Measurements from ENCODE around the gene ERFL. TPM values are rescaled to one million over a fixed set of nuclear protein-coding genes. Genes with fewer than 3 reads are reported as not detected.

Gene ERFL
- polyA plus RNA-seq, 6 donors from 2014 or later: not detected

DNA sequence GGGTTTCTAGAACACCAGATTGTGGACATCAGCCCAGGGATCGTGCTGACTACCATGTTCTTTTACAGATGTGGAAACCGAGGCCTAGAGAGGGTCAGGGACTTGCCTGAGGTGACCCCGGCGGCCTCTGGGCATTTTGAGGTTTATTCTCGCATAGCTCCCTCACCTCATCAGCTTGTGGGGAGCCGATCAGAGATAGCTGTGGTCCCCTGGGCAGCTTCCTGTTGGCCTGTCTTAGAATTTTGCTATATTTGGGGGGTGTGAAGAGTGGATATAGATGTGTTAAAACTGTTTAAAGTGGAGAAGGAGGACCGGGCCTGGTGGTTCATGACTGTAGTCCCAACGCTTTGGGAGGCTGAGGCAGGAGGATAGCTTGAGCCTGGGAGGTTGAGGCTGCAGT is 38.4 kb downstream of the ERFL start:
- H3K9me3 Mint-ChIP-seq: no peaks in the 10 kb centered on the region
- peaks cover 5 to 7% of the 10 kb centered on the region in 2 donors for H3K36me3 Mint-ChIP-seq
- peaks cover 44 to 54% (median 53%) of the 10 kb centered on the region in 3 donors for H3K4me1 Mint-ChIP-seq
- DNase-seq (no peak), ATAC-seq (ENCODE audit: low read depth in 2 of 2) (no peak)
- peak overlapping the region in 4 of 6 donors; percentile 42 to 97 (median 56) for H3K27ac Mint-ChIP-seq
- H3K27me3 Mint-ChIP-seq: no peaks in the 10 kb centered on the region
- peak overlapping the region in 1 of 8 donors; percentile 100 for H3K4me3 Mint-ChIP-seq

GRCh38 chr19:41888926-41889325 is 39.3 kb downstream of the ERFL start:
- DNase-seq: no peak
- H3K27ac Mint-ChIP-seq: peak overlapping the region in 4 of 6 donors; percentile 24 to 97 (median 76)
- H3K9me3 Mint-ChIP-seq: no peaks in the 10 kb centered on the region
- peaks cover 48 to 59% (median 57%) of the 10 kb centered on the region in 3 donors for H3K4me1 Mint-ChIP-seq
- H3K4me3 Mint-ChIP-seq: peak overlapping the region in 6 of 8 donors; percentile 53 to 100 (median 87)
- H3K36me3 Mint-ChIP-seq: peaks cover 3 to 5% of the 10 kb centered on the region in 2 donors
- no peak for ATAC-seq (ENCODE audit: low read depth in 2 of 2)
- no peaks in the 10 kb centered on the region for H3K27me3 Mint-ChIP-seq

DNA sequence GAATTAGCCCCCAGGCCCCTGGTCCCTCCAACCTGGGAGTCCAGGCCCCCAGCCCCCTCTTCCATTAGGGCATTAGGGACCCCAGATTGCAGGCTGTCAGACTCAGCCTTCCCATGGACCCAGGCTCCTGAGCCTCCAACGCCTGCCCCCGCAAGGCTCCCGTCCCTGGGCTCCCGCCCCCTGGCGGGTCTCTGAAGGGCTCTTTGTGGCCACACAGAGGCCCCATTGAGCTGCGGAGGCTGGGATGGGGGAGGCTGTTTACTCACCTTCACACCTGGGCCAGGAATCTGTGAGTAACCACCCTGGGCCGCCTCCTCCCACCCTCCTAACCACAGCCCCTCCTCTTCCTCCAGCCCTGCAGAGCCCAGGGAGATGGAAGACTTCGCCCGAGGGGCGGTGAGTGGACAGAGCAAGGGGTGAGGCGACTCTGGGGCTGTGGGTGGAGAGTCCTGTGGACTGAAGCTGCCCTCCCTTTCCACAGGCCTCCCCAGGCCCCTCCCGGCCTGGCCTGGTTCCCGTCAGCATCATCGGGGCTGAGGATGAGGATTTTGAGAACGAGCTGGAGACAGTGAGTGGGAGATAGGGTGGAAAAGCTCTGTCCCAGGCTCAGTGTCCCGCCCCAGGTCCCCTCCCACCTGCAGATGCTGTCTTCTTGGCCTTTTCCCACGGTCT is 40.4 kb downstream of the ERFL start:
- peaks cover under 1 to 5% of the 10 kb centered on the region in 2 donors for H3K36me3 Mint-ChIP-seq
- DNase-seq (peak; percentile 64), ATAC-seq (ENCODE audit: low read depth in 2 of 2) (peak; percentile 18 to 20)
- H3K27me3 Mint-ChIP-seq: no peaks in the 10 kb centered on the region
- H3K4me3 Mint-ChIP-seq: peak overlapping the region; percentile 85 to 100 (median 97)
- no peaks in the 10 kb centered on the region for H3K9me3 Mint-ChIP-seq
- peak overlapping the region; percentile 95 to 99 (median 98) for H3K27ac Mint-ChIP-seq
- peaks cover 48 to 57% (median 55%) of the 10 kb centered on the region in 3 donors for H3K4me1 Mint-ChIP-seq

DNA sequence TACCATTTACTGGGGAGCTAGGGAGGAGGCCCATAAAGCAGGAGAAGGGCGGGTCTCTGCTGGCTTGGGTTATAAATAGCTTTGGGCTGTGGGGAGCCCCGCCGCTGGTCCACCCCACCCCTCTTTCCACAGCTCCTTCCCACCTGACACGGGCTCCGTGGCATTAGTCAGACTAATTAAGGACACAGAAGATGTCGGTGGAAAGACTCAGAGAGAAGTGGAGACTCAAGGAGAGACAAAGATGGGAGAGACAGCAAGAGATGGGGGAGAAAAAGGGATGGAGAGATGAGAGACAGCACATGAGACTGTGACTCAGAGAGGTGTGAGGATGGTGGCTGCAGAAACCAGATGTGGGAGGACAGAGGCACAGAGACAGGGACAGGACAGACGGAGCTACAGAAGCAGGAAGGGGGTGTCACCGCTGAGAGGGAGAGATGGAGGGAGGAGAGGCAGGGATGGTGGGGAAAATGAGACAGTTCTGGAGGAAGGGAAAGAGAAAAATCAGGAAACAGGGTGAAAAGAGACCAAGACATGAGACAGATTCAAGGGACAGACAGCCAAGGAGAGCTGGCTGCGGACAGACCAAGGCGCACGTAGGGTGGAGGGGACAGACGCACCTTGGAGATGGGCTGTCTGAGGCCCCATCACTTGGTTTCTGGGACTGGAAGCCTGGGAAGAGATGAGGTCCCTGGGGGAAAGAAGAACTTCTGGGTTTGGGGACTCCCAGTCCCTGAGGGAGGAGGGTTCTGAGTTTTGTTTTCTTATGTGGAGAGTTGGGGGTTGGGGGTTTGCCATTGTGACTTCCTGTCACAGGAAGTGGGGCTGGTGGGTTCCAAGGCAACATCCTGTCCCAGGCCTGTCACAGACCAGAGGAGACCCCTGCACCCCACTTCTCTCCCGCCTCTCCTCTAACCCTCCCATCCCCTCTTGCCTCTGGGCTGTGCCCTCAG is 41.2 kb downstream of the ERFL start:
- Mint-ChIP-seq H3K9me3 (no peaks in the 10 kb centered on the region), H3K4me1 (peaks cover 55 to 63% (median 62%) of the 10 kb centered on the region in 3 donors), H3K4me3 (peak overlapping the region; percentile 85 to 100 (median 97)), H3K27ac (peak overlapping the region; percentile 95 to 99 (median 98)), H3K36me3 (peaks cover 5 to 9% of the 10 kb centered on the region in 2 donors), H3K27me3 (no peaks in the 10 kb centered on the region)
- ATAC-seq (ENCODE audit: low read depth in 2 of 2) (peak; percentile 34 to 38), DNase-seq (peak; percentile 81)

DNA sequence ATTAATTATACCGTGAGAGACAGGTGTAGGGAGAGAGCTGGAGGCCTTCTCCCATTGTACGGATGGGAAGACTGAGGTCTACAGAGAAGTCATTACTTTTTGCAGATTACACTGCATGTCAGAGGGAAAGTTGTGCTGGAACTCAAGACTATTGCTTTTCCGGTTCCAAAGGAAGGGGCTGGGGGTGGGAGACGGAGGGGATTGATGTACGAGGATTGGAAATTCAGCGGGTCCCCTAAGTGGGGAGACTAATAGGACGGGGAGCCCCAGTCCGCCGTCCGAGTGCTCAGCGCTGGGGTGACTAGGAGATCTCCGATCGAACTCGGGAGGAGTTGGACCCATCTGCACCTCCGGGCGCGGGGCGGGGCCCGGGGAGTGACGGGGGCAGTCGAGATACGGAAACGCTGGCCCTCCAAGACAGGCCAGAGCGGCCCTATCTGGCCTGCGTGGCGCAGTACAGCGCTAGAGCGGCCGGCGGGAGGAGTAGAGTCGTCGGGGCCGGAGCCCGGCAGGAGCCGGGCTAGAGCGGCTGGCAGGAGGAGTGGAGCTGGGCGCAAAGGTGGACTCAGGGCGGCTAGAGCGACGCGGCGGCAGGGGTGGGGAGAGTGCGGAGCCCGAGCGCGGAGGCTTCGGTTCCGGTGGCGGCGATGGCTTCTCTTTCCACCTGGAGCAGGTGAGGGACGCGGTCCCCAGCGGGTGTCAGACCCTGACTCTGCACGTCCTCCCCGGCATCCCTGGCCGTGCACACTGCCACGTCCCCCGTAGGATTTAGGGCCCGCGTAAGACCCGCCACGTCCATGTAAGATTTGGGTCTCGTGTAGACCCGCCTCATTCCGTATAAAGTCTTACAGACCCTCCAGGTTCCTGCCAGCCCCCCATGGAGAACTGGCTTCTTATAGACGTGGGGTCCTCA is 44.2 kb downstream of the ERFL start:
- peak overlapping the region; percentile 83 to 100 (median 98) for H3K27ac Mint-ChIP-seq
- DNase-seq: peak; percentile 93
- no peaks in the 10 kb centered on the region for H3K27me3 Mint-ChIP-seq
- H3K36me3 Mint-ChIP-seq: peaks cover 5 to 19% of the 10 kb centered on the region in 2 donors
- no peaks in the 10 kb centered on the region for H3K9me3 Mint-ChIP-seq
- peak overlapping the region; percentile 92 to 100 (median 98) for H3K4me3 Mint-ChIP-seq
- ATAC-seq (ENCODE audit: low read depth in 2 of 2): peak; percentile 77
- H3K4me1 Mint-ChIP-seq: peaks cover 66 to 77% (median 76%) of the 10 kb centered on the region in 3 donors

- Mint-ChIP-seq H3K36me3 (peaks cover 4 to 19% of the 10 kb centered on the region in 2 donors), H3K4me3 (peak overlapping the region; percentile 92 to 100 (median 98)), H3K9me3 (no peaks in the 10 kb centered on the region), H3K27ac (peak overlapping the region; percentile 83 to 100 (median 98)), H3K4me1 (peaks cover 64 to 78% (median 74%) of the 10 kb centered on the region in 3 donors), H3K27me3 (no peaks in the 10 kb centered on the region)
- no peak for DNase-seq
- ATAC-seq (ENCODE audit: low read depth in 2 of 2): peak in 1 of 2 donors; percentile 0
Measured at GRCh38 chr19:41883463-41883820, 44.8 kb downstream of the ERFL start.

GRCh38 chr19:41882568-41883462 is 45.4 kb downstream of the ERFL start, which contains the start of gene ARHGEF1:
Gene ARHGEF1, plus strand, starts transcription at chr19:41883184. Its CDS starts 4,899 bp downstream, at chr19:41888083.
- no peaks in the 10 kb centered on the region for H3K27me3 Mint-ChIP-seq

GRCh38 chr19:41880329-41880708 is 47.9 kb downstream of the ERFL start:
- Mint-ChIP-seq H3K4me3 (peak overlapping the region; percentile 92 to 100 (median 99)), H3K9me3 (no peaks in the 10 kb centered on the region), H3K36me3 (peaks cover 0 to 26% of the 10 kb centered on the region in 2 donors), H3K4me1 (peaks cover 46 to 67% (median 50%) of the 10 kb centered on the region in 3 donors), H3K27ac (peak overlapping the region in 2 of 6 donors; percentile 97 to 98), H3K27me3 (no peaks in the 10 kb centered on the region)
- DNase-seq (no peak), ATAC-seq (ENCODE audit: low read depth in 2 of 2) (no peak)

More at GRCh38 chr19:41882568-41883462, 45.4 kb downstream of the ERFL start, which contains the start of gene ARHGEF1:
- Mint-ChIP-seq H3K27ac (peak within 1 kb of the TSS; percentile 83 to 100 (median 100)), H3K4me3 (peak within 1 kb of the TSS; percentile 92 to 100 (median 100)), H3K4me1 (peaks cover 58 to 72% (median 68%) of the 10 kb centered on the region in 3 donors), H3K36me3 (peaks cover 0 to 19% of the 10 kb centered on the region in 2 donors), H3K9me3 (no peaks in the 10 kb centered on the region)
- DNase-seq (peak; percentile 80), ATAC-seq (ENCODE audit: low read depth in 2 of 2) (peak; percentile 21 to 25)

- DNase-seq: no peak
- Mint-ChIP-seq H3K4me1 (peaks cover 42 to 67% (median 49%) of the 10 kb centered on the region in 3 donors), H3K36me3 (peaks cover 0 to 26% of the 10 kb centered on the region in 2 donors), H3K27ac (peak overlapping the region; percentile 66 to 98 (median 82)), H3K27me3 (no peaks in the 10 kb centered on the region), H3K9me3 (no peaks in the 10 kb centered on the region), H3K4me3 (peak overlapping the region; percentile 92 to 100 (median 99))
- no peak for ATAC-seq (ENCODE audit: low read depth in 2 of 2)
Measured at GRCh38 chr19:41879670-41880328, 48.5 kb downstream of the ERFL start.

GRCh38 chr19:41879080-41879479 is 49.2 kb downstream of the ERFL start:
- peak overlapping the region; percentile 92 to 100 (median 99) for H3K4me3 Mint-ChIP-seq
- no peak for ATAC-seq (ENCODE audit: low read depth in 2 of 2)
- H3K4me1 Mint-ChIP-seq: peaks cover 39 to 70% (median 46%) of the 10 kb centered on the region in 3 donors
- H3K36me3 Mint-ChIP-seq: peaks cover 0 to 26% of the 10 kb centered on the region in 2 donors
- no peak for DNase-seq
- H3K9me3 Mint-ChIP-seq: no peaks in the 10 kb centered on the region
- no peaks in the 10 kb centered on the region for H3K27me3 Mint-ChIP-seq
- peak overlapping the region; percentile 18 to 98 (median 86) for H3K27ac Mint-ChIP-seq

All from naive B cell (primary cell).